Measurements from ENCODE around the gene GATA3.

GATA3 gene

DNA sequence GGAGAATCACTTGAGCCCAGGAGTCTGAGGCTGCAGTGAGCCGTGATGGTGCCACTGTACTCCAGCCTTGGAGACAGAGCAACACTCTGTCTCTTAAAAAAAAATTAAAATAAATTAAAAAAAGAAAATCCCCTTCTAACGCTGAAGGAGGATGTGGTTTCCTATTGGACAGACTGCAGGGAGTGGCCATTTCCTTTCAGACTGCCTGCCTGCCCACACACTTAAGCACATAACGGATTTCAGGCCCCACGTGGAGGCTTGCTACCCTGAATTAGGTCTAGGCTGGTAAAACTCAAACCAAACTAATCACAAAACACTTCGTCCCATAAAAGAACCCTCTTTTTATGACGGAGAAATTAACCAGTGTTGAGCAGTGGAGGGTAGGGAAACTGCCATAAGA, 34.0 kb downstream of the GATA3 start:
- no peak for FAIRE-seq

DNA sequence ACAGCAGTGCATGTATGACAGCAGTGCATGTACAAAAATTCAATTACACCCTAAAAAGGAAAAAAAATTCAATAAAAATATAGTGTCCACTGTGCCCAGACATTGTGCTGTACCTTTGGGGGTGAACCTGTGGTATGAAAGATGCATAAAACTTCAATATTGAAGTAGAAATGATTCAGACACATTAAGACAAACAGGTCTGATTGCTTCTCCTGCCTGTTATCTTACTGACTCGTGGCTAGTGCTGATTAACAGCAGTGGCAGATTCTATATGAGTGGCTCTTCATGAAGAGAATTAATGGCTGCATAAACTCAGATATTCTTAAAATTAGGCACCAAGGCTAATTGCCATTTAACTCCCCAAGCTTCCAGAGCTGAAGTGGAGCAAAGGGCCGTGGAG, 37.9 kb downstream of the GATA3 start:
- DNase-seq (ENCODE audit: insufficient read length, low spot score) (no peak), FAIRE-seq (no peak)

More for the DNA sequence above, 34.0 kb downstream of the GATA3 start:
- no peak for DNase-seq (ENCODE audit: insufficient read length, low spot score)

DNA sequence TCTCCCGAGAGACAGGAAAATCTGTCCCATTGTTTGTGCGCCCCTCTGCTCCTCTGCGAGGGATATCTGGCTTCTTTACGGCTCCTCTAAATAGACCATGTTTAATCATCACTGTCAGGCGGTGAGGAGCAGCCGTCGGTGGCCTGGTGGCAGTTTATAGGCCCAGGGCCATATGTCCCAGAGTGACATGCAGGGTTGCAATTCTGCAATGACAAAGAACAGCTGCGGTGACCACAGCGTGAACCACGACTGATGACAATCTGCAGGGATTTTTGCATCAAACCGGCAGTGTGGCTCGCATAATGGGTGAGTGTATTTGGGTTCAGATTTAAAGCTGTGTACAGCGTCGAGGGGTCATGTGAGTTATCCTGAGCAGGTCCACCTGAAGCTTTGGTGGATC, 41.5 kb downstream of the GATA3 start:
- no peak for FAIRE-seq
- DNase-seq (ENCODE audit: insufficient read length, low spot score), result no peak

DNA sequence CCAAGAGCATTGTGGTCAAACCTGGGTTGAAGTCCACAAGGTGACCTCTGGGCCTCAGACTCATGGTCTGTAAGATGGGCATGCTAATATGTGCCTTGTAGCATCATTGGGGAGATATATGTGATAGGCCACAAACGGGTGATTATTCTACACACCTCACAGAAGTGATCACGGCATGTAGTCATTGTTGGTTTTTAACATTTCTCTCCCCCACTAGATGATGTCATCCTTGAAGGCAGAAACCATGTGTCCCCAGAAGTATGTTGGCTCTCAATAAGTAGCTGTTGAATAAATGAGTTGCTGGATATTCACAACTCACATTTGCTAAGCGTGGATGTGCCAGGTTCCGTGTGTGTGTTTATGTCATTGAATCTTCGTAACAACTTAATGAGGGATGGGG, 42.4 kb downstream of the GATA3 start:
- DNase-seq (ENCODE audit: insufficient read length, low spot score) (no peak), FAIRE-seq (no peak)

DNA sequence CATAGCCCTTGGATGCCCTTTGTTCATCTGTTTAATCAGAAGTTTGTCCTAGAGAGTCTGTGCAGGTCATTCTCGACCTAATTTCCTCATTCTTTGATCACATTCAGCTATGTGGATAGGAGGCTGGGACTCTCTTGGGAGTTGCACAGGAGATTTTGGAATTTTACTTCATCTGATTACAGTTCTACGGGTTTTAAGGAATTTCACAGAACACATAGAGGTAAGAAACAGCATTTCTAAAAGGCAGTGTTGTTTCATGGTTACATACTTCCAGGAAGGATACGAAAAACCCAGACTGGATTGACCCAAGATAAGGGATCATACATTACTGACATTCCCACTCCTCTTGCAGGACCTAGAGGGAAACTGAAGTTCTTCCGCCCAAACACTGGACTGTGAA, 45.9 kb downstream of the GATA3 start:
- FAIRE-seq (no peak), DNase-seq (ENCODE audit: insufficient read length, low spot score) (no peak)

DNA sequence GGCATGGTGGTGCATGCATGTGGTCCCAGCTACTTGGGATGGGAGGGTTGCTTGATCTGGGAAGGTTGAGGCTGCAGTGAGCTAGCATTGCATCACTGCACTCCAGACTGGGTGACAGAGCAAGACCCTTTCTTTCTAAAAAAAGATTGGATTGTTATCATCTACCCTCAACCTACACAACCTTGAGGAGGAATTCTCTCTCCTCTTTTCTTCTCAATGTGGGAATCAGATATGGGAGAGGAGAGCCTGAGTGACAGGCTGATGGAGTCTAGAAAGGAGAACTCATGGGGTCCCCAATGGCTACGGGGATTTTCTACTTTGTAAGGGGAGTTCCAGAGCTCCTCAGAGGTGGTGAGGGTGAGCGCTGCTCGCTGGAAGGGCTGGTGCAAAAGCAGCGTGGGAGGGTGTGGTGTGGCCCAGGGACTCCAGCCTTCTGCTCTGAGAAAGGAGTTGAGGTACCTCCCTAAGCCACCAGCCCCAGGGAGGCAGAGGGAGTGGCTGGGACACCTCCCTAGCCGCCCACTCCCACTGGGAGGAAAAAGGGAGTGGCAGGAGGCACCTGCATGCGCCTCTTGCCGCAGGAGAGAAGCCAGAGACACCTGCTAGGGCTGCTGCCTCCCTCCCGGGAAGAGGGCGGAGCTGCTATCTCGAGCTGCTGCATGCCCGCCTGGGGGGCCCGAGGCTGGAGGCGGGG, 48.4 kb downstream of the GATA3 start:
- DNase-seq (ENCODE audit: insufficient read length, low spot score), result no peak
- no peak for FAIRE-seq

DNA sequence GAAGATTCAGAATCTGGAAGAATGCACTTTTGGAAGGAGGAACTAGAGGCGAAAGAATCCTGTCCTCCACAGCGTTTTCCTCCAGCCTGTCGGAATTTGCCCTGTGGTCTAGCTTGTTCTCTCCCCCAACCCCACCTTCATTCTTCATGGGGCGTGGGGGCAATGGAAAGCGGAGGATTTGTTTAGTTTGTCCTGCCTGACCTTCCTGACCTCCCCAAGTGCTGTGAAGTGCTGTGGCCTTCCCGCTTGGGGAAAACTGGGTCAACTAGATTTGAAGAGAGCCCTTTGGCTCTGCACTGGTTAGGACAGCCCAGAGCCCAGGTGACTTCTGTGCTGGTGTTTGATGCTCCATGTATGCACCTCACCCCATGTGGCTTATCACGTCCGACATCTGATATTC, 49.1 kb downstream of the GATA3 start:
- FAIRE-seq (no peak), DNase-seq (ENCODE audit: insufficient read length, low spot score) (no peak)

DNA sequence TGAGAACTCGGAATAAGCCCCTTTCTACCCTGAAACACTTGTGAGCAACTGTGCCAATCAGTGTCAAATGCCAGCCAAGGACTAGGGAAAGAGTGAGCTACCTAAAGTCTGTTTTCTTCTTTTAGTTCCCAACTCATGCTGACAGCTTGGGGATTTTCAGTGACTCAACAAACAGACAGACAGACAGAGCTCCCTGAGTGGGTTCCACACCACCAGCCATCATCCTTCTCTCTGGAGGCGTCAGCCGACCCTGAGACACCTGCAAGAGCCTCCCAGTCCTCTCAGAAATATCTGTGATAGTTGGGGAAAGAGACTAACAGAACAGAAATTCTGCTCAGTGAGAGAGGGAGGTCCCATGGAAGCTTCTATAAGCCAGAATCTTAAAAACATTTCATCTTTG, 49.5 kb downstream of the GATA3 start:
- no peak for DNase-seq (ENCODE audit: insufficient read length, low spot score)
- no peak for FAIRE-seq

DNA sequence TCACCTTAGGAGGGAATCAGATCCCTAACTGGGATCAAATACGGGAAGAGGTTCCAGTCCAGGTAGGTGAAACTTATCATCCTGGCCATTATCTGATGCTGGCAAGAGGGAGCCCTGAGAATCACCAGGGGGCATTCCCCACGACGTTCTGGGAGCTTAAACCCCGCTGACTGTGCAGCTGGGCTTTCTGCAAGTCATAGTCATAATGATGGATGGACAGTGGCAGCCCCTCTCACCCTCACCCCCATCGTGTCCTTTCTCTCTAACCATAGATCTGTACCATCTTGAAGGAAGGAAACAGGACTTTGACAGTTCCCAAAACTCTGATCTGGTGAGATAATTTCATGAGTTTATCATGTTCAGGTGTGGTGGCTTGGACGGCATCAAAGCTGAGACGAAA, 50.2 kb downstream of the GATA3 start:
- FAIRE-seq, result no peak
- DNase-seq (ENCODE audit: insufficient read length, low spot score), result no peak

DNA sequence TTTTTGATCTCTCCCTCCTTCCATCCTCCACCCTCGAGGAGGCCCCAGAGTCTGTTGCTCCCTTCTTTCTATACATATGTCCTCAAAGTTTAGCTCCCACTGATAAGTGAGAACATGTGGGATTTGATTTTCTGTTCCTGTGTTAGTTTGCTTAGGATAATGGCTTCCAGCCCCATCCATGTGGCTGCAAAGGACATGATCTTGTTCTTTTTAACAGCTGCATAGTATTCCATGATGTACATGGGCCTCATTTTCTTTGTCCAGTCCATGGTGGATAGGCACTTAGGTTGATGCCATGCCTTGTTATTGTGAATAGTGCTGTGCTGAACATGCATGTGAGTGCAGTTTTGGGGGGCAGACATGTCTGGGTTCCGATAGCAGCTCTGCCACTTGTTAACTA, 51.4 kb downstream of the GATA3 start:
- FAIRE-seq, result no peak
- no peak for DNase-seq (ENCODE audit: insufficient read length, low spot score)

DNA sequence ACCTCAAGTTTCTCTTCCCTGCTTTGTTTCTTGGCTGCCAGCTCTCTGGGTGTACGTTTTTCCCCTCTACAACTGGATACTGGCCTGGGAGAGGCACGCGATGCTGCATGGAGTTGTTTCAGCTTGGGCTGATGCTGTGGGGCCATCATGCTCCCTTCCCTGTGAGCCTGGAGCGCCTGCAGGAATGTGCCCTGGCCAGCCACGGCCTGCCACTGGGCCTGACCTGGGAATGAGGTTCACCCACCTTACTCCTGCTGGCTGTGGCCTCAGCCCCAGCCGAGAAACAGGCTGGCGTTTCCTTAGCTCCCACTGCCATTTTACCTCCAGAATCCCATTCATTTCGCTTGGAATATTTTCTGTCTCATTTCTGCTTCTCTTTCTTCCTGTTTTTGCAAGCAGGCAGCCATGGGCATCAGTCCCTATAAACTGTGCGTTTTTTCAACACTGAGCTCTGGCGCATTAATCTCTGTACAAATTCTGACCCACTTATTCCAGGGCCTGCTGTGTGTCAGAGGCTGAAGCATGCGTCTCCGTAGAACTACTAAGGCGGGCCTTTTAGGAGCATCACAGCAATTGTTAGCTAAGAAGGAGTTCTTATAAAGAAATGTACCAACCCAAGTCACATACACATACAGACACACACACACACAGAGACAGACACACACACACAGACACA, 57.9 kb downstream of the GATA3 start:
- no peak for DNase-seq (ENCODE audit: insufficient read length, low spot score)
- no peak for FAIRE-seq

DNA sequence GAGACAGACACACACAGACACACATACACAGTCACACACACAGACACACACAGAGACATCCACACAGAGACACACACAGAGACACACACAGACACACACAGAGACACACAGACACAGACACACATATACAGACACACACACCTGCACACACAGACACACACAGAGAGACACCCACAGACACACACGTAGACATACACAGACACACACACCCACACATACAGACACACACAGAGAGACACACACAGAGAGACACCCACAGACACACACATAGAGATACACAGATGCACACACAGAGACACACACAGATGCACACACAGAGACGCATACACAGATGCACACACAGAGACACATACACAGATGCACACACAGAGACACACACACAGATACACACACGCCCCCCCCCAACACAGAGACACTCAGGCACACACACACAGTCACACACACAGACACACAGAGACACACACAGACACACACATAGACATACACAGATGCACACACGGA, 58.5 kb downstream of the GATA3 start:
- FAIRE-seq, result no peak
- no peak for DNase-seq (ENCODE audit: insufficient read length, low spot score)

DNA sequence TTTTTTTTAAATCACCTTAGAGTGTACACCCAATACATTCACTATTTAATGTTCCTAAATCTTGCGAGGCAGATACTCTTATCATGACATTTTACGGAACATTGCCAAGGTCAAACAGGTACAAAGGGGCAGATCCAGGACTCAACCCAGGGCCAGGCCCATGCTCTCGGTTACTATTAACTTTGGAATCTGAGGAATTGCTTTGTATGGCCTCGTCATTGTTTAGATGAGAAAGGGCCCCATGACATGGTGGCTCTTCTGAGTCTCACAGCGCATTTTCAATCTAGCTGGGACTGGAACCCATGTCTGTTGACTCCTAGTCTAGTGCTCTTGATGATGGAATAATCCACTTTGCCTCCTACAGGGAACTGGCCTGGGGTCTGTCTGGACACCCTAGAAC, 59.1 kb downstream of the GATA3 start:
- FAIRE-seq, result no peak

DNA sequence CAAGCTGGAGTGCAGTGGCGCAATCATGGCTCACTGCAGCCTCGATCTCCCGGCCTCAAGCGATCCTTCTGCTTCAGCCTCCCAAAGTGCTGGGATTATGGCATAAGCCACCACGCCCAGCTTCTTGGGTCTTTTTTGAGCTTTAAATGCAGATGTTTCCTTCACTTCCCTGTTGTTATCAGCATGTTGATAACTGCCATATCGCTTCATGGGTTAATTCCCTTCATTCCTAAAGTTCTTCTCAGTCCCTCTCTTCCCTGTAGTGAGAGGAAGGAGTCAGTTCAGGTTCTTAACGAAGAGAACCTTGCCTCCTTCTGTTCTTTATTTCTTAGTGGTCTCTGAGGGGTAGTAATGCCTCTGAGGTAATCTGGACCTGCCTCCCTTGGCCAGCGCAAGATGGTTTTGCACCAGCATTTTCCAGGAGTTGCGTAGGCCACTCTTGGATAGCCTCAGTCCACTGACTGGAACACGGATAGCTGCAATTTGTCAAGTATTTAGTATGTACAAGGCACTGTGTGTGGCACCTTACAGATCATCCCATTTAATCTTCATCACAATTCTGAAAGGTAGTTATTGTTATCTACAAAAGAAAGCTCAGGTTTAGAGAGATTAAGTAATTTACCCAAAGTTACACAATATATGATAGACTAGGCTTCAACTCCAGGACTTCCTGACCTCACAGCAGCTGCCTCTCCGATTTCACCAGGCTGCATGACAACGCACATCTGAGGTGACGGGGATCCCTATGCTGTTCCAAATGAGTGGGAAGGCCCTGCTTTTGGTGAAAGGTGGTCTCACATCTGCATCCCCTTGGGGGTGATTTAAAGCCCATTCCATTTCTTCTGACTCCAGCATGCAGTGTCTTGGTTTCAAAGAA, 60.5 kb downstream of the GATA3 start:
- FAIRE-seq (no peak), DNase-seq (ENCODE audit: insufficient read length, low spot score) (no peak)

More for the DNA sequence above, 59.1 kb downstream of the GATA3 start:
- DNase-seq (ENCODE audit: insufficient read length, low spot score), result no peak

DNA sequence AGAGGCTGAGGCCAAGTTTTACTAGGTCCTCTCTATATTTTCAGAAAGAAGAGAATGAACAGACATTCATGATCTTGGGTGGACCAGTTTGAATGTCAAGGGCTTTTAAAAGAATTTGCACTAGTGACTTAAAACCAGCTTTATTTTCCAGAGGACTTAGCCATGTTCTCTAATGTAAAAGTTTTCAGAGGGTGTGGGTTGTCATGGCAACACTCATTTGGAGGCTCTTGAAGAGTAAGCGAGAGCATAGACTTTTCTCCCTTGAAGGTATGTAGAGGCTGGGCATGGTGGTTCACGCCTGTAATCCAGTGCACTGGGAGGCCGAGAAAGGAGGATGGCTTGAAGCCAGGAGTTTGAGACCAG, 61.1 kb downstream of the GATA3 start:
- FAIRE-seq (no peak), DNase-seq (ENCODE audit: insufficient read length, low spot score) (no peak)

DNA sequence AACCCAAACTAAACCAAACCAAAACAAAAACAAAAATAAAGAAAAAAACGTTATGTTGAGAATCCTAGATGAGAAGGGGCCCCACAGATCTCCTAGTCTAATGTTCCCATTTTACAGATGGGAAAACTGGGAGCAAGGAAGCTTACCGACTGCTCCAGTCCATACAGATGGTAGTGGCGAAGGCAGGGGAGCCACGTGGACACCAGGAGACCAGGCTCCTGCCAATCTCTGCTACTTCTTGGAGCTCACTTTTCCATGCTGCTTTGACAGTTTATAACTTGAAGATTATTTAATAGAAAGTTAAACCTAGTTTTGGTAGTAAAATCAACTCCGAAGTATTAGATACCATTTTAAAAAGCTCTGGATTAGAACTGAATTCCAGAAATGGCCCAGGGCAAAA, 62.0 kb downstream of the GATA3 start:
- no peak for DNase-seq (ENCODE audit: insufficient read length, low spot score)
- no peak for FAIRE-seq

DNA sequence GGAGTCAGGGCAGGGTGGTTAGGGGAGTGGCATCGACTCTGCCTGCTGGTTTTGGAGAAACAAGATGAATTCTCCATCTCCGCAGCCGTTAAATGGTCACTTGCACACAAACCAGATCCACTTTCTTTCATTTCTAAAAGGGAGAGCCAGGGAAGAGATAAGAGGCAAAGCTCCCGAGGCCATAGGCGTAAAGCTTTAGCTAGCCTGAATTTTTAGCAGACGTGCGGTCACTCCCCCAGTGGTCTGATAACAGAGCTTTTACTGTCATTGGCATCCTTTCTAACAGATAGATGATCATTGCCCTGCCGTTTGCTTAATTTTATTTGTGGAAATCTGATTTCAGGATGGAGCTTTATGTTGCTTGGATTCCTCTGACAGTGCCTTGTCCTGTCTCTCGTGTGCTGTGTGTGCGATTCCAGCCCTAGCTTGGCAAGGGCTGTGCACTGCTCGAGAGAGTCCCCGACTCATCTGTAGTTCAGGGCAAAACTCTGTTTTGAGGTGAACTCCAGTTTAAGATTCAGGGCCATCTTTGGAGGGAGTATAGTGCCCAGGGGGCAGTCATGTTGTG, 62.5 kb downstream of the GATA3 start:
- FAIRE-seq, result no peak
- DNase-seq (ENCODE audit: insufficient read length, low spot score), result no peak

DNA sequence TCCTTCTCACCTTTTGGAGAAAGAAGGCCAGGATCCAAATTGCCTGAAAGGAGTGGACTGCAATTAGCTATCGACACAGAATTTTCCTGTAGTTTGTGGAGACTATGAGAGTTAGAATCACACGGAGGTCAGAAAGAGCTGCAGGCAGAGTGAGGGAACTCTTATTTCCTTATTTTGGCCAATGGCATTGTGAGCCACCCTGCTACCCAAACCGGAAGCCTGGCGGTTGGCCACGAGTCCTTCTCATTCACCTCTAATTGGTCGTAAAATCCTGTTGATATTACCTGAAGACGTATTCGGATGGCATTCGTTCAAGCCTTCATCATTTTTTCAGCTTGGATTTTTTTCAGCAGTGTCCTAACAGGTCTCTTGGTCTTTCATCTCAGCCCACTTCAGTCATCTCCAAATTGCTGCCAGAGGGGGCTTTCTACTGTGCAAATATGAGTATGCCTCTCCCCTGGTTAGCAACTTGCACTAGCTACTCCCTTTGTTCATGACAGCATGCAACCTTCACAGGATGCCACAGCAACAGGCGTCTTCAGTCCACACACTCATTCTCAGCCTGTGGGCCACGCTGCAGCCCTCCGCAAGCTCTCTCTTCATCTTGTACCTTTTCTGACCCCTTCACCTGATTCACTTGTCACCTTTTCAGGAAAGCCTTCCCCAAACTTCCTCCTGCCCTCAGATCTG, 66.9 kb downstream of the GATA3 start:
- no peak for DNase-seq (ENCODE audit: insufficient read length, low spot score)
- no peak for FAIRE-seq

DNA sequence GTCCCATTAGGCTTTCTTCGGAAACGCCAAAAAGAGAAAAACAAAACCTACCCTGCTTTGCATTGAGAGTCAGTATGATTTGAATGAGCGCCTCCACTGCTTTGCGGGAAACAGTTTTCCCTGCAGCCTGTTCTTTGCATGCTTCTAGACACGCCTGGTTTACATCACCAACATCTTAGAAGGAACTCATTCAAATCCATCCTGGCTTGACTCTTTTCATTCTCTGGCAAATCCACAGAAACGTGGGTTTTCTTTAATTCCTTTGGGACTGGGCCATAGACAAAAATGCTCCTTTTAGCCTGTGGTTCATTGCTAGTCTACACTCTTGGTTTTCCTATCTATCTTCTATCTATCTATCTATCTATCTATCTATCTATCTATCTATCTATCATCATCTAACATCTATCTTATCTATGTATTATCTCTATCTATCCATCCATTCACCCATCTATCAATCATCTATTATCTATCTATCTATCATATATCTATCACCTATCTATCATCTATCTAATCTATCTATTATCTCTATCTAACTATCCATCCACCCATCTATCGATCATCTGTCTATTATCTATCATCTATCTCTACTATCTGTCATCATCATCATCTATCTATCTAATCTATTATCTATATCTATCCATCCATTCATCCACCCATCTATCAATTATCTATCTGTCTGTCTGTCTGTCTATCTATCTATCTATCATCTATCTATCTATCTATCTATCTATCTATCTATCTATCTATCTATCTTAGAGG, 68.3 kb downstream of the GATA3 start:
- no peak for FAIRE-seq
- DNase-seq (ENCODE audit: insufficient read length, low spot score), result no peak

DNA sequence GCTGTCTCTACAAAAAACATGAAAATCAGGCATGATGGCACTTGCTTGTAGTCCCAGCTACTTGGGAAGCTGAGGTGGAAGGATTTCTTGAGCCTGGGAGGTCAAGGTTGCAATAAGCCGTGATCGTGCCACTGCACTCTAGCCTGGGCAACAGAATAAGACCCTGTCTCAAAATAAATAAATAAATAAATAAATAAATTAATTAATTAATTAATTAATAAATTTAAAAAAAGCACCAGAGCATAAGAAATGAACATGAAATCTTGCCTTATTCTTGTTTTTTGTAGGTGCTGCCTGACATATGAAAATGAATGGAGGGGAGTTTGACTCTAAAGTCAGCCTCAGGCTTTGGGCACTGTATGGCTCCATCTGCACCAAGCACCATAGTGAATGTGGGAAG, 69.9 kb downstream of the GATA3 start:
- no peak for DNase-seq (ENCODE audit: insufficient read length, low spot score)

More for the DNA sequence above, 69.9 kb downstream of the GATA3 start:
- no peak for FAIRE-seq
